Gastroesophageal sphincter (tissue), 3 donors: ENCODE results near the gene WDR86.

Experiments
- CTCF ChIP-seq, 4 experiments: fragments of 200-600 bp in 2 of 4; fragments of 450-650 bp in 2 of 4; sonication (generic) in 1 of 4; IDR thresholded peaks; one replicate each; pipeline ENCODE4 v1.5.1; 2017 to 2019; ENCODE audit warnings: antibody characterized with exemption in 4 of 4, mild to moderate bottlenecking in 2 of 4, moderate library complexity in 2 of 4
- EP300 ChIP-seq: sonication (generic); formaldehyde crosslinking; IDR thresholded peaks from one replicate; pipeline ENCODE4 v1.6.1; 2017; ENCODE audit warnings: antibody characterized with exemption, mild to moderate bottlenecking
- POLR2A ChIP-seq, 2 donors: fragments of 450-650 bp; IDR thresholded peaks; one replicate each; pipeline ENCODE4 v1.6.1; 2017; ENCODE audit warnings: antibody characterized with exemption in 2 of 2, mild to moderate bottlenecking in 2 of 2, moderate library complexity in 1 of 2
- POLR2AphosphoS5 ChIP-seq: sonication (generic); formaldehyde crosslinking; IDR thresholded peaks from one replicate; pipeline ENCODE4 v1.6.1; 2017; ENCODE audit warnings: antibody characterized with exemption

GRCh38 chr7:151379534-151380198 is 30.2 kb downstream of the WDR86 start:
- no peak for TF ChIP-seq CTCF (IDR thresholded peaks at IDR 0.05)
- TF ChIP-seq POLR2A (IDR thresholded peaks at IDR 0.05), result no peak
- no peak for TF ChIP-seq POLR2AphosphoS5
- TF ChIP-seq EP300, result no peak
